Right atrium auricular region (tissue), 2 donors: Measurements from ENCODE around the gene IL25. TPM values are rescaled to one million over a fixed set of nuclear protein-coding genes. Genes with fewer than 3 reads are reported as not detected.

Experiments used
- DNase-seq: peaks from one replicate; pipeline ENCODE4 v3.0.0-alpha.2; 2019; ENCODE audit warnings: low spot score
- H3K27ac ChIP-seq, 2 donors: fragments of 200-600 bp; sonication (generic); 1 replicate in 1 of 2; 2 replicates in 1 of 2; pipeline ENCODE4 v1.5.1; 2016 to 2019
- H3K27me3 ChIP-seq, 2 donors: fragments of 200-600 bp; sonication (generic); one replicate each; pipeline versions ENCODE4 v1.5.1 to v1.6.0; 2017 to 2019
- H3K36me3 ChIP-seq: fragments of 200-600 bp; sonication (generic); one replicate; pipeline ENCODE4 v1.5.1; 2016
- H3K4me1 ChIP-seq, 2 donors: fragments of 200-600 bp; sonication (generic); one replicate each; pipeline versions ENCODE4 v1.5.1 to v1.6.0; 2017 to 2019
- H3K4me3 ChIP-seq, 2 donors: fragments of 200-600 bp; sonication (generic); 1 replicate in 1 of 2; 2 replicates in 1 of 2; pipeline ENCODE4 v1.5.1; 2017 to 2019; ENCODE audit warnings: mild to moderate bottlenecking in 1 of 2, moderate library complexity in 1 of 2
- H3K9me3 ChIP-seq, 2 donors: fragments of 200-600 bp; sonication (generic); one replicate each; pipeline ENCODE4 v1.5.1; 2019
- total RNA-seq, 2 donors: library from RNA; depleted of rRNA; stranded (reverse); fragments of >200 nt; gene quantifications; one replicate each; pipeline ENCODE4 v1.1.0, GENCODE V29; 2016
- TF ChIP-seq, protein P1 (sequence below), 2 donors: fragments of 200-600 bp; sonication (generic); IDR thresholded peaks; one replicate each; pipeline ENCODE4 v1.5.1; 2019; ENCODE audit warnings: antibody characterized with exemption in 2 of 2

IL25 gene
- total RNA-seq, 2 donors from 2014 or later: not detected

GRCh38 chr14:23401291-23401690 is 28.7 kb downstream of the IL25 start:
- Histone ChIP-seq H3K4me3 (peak overlapping the region; percentile 61 to 82), H3K4me1 (no peaks in the 10 kb centered on the region), H3K27me3 (no peaks in the 10 kb centered on the region), H3K36me3 (peaks cover 98% of the 10 kb centered on the region), H3K9me3 (no peaks in the 10 kb centered on the region), H3K27ac (peak overlapping the region; percentile 81 to 91)
- DNase-seq: no peak
- TF ChIP-seq, protein P1, sequence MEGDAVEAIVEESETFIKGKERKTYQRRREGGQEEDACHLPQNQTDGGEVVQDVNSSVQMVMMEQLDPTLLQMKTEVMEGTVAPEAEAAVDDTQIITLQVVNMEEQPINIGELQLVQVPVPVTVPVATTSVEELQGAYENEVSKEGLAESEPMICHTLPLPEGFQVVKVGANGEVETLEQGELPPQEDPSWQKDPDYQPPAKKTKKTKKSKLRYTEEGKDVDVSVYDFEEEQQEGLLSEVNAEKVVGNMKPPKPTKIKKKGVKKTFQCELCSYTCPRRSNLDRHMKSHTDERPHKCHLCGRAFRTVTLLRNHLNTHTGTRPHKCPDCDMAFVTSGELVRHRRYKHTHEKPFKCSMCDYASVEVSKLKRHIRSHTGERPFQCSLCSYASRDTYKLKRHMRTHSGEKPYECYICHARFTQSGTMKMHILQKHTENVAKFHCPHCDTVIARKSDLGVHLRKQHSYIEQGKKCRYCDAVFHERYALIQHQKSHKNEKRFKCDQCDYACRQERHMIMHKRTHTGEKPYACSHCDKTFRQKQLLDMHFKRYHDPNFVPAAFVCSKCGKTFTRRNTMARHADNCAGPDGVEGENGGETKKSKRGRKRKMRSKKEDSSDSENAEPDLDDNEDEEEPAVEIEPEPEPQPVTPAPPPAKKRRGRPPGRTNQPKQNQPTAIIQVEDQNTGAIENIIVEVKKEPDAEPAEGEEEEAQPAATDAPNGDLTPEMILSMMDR (IDR thresholded peaks at IDR 0.05): no peak

DNA sequence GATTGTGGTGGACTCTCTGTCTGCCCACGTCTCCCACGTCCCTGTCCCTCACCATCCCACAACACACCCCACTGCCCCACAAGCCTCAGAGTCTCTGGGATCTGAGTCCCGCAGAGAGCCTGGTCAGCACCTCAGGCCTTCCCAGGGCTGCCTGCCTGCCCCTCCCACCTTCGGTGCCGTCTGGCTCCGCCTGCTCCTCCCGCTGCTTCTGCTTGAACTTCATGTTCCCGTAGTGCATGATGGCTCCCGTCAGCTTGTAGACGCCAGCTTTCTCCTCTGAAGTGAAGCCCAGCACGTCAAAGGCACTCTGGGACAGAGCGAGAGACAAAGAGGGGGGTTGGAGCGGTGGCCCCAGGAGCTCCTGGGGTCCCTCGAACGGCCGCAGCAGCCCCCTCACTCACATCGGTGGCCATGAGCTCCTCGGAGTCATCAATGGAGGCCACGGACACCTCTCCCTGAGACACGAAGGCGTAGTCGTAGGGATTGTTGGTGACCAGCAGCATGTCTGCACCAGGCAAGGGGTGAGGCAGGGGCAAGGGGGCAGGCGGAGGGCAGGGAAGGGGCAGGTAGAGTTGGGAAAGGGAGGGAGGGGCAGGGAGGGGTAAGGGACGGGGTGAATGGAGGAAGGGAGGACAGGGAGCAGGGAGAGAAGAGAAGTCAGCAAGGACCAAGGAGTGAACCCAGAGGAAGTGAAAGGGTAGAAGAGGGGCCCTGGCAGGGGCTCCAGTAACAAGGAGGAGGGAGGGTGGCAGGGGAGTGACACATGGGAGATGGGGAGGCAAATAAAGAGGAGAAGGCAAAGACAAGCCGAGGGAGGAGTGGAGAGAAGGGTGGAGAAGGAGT is 29.9 kb downstream of the IL25 start:
- TF ChIP-seq, protein P1 (IDR thresholded peaks at IDR 0.05): no peak
- peak overlapping the region; percentile 81 to 91 for H3K27ac ChIP-seq
- no peak for DNase-seq
- H3K9me3 ChIP-seq: no peaks in the 10 kb centered on the region
- H3K27me3 ChIP-seq: no peaks in the 10 kb centered on the region
- peak overlapping the region; percentile 61 to 82 for H3K4me3 ChIP-seq
- H3K4me1 ChIP-seq: no peaks in the 10 kb centered on the region
- peaks cover 98% of the 10 kb centered on the region for H3K36me3 ChIP-seq

DNA sequence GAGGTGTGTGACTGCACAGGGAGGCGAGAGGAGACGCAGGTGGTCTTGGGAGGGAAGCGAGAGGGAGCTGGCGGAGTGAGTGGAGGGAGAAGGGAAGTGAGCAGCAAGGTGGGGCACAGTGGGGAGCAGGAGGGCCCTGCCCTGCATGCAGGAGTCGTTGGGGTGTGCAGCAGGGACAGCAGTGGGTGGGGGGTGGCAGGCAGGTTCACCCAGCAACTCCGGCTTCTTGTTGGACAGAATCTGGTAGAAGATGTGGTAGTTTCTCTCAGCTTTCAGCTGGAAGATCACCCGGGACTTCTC is 30.5 kb downstream of the IL25 start:
- Histone ChIP-seq H3K36me3 (peaks cover 100% of the 10 kb centered on the region), H3K27ac (peak overlapping the region; percentile 81 to 91), H3K4me3 (peak overlapping the region; percentile 61 to 82), H3K27me3 (no peaks in the 10 kb centered on the region), H3K9me3 (no peaks in the 10 kb centered on the region), H3K4me1 (no peaks in the 10 kb centered on the region)
- DNase-seq: no peak
- TF ChIP-seq, protein P1 (IDR thresholded peaks at IDR 0.05): no peak

GRCh38 chr14:23403908-23404307 is 31.3 kb downstream of the IL25 start:
- DNase-seq: no peak
- H3K9me3 ChIP-seq: no peaks in the 10 kb centered on the region
- H3K27ac ChIP-seq: peak overlapping the region; percentile 81 to 91
- peaks cover 92% of the 10 kb centered on the region for H3K36me3 ChIP-seq
- TF ChIP-seq, protein P1 (IDR thresholded peaks at IDR 0.05): no peak
- no peaks in the 10 kb centered on the region for H3K4me1 ChIP-seq
- no peaks in the 10 kb centered on the region for H3K27me3 ChIP-seq
- H3K4me3 ChIP-seq: peak overlapping the region; percentile 61 to 82

DNA sequence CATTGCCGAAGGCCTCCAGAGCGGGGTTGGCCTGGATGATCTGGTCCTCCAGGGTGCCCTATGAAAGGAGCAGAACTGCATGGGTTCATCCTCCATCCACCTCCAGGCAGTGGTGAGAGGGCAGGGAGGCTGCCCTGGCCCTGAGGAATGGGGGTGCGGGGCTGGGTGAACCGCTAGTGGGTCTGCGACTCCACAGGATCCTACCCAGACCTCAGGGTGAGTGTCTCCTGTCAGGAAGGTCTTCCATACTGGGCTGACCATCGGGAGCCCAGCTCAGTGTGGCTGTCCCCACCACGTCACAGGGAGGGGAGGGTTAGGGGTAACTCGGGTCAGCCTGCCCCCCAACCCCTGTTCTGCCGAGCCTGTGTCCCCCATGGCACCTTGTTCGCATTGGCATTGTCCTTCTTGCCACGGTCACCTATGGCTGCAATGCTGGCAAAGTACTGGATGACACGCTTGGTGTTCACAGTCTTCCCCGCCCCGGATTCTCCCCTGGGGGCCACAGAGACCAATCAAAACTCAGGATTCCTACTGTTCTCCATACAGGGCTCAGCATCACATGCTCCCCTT is 31.8 kb downstream of the IL25 start:
- TF ChIP-seq, protein P1 (IDR thresholded peaks at IDR 0.05): no peak
- no peak for DNase-seq
- Histone ChIP-seq H3K36me3 (peaks cover 86% of the 10 kb centered on the region), H3K4me3 (peak overlapping the region; percentile 61 to 82), H3K27ac (peak overlapping the region; percentile 81 to 91), H3K4me1 (no peaks in the 10 kb centered on the region), H3K9me3 (no peaks in the 10 kb centered on the region), H3K27me3 (no peaks in the 10 kb centered on the region)
